GM18526 (cell line): ENCODE measurements around the gene NEK9.

Experiments used
- POLR2A ChIP-seq: IDR thresholded peaks from 3 replicates; pipeline ENCODE4 v1.6.1; 2011; ENCODE audit not compliant: insufficient read length; ENCODE audit errors: extremely low read depth

The NEK9 gene

GRCh38 chr14:75155169-75155568 is 28.3 kb upstream of the NEK9 start:
- TF ChIP-seq POLR2A = no peak

GRCh38 chr14:75153295-75153694 is 26.4 kb upstream of the NEK9 start:
- TF ChIP-seq POLR2A = no peak

GRCh38 chr14:75151851-75152250 is 25.0 kb upstream of the NEK9 start:
- no peak for TF ChIP-seq POLR2A

- no peak for TF ChIP-seq POLR2A
Measured at GRCh38 chr14:75150150-75150549, 23.3 kb upstream of the NEK9 start.

- TF ChIP-seq POLR2A = no peak
Measured at GRCh38 chr14:75147423-75148071, 20.7 kb upstream of the NEK9 start.

- TF ChIP-seq POLR2A = no peak
Measured at GRCh38 chr14:75144944-75145343, 18.1 kb upstream of the NEK9 start.

- TF ChIP-seq POLR2A = no peak
Measured at GRCh38 chr14:75143761-75144527, 17.1 kb upstream of the NEK9 start.

- TF ChIP-seq POLR2A = no peak
Measured at GRCh38 chr14:75142494-75142893, 15.6 kb upstream of the NEK9 start.

GRCh38 chr14:75141967-75142366 is 15.1 kb upstream of the NEK9 start:
- TF ChIP-seq POLR2A = no peak

GRCh38 chr14:75141062-75141461 is 14.2 kb upstream of the NEK9 start:
- no peak for TF ChIP-seq POLR2A

GRCh38 chr14:75140620-75141019 is 13.8 kb upstream of the NEK9 start:
- TF ChIP-seq POLR2A = no peak

- TF ChIP-seq POLR2A = no peak
Measured at GRCh38 chr14:75139185-75139584, 12.3 kb upstream of the NEK9 start.

- no peak for TF ChIP-seq POLR2A
Measured at GRCh38 chr14:75138492-75138891, 11.6 kb upstream of the NEK9 start.

- TF ChIP-seq POLR2A = no peak
Measured at GRCh38 chr14:75134644-75135043, 7.8 kb upstream of the NEK9 start.

GRCh38 chr14:75133597-75133996 is 6.7 kb upstream of the NEK9 start:
- no peak for TF ChIP-seq POLR2A

GRCh38 chr14:75132382-75133086 is 5.7 kb upstream of the NEK9 start:
- no peak for TF ChIP-seq POLR2A

- TF ChIP-seq POLR2A = no peak
Measured at GRCh38 chr14:75128596-75128990, 1.7 kb upstream of the NEK9 start.
